ENCODE results near the gene STRN4. TPM values are rescaled to one million over a fixed set of nuclear protein-coding genes. Genes with fewer than 3 reads are reported as not detected.

Gene STRN4
- total and polyA plus RNA-seq, 9 of the 15 experiments (the other 6 are each of a cell fraction or from before 2014, with no cell fraction given) = 0.62 to 83.7 (median 36.9) TPM

DNA sequence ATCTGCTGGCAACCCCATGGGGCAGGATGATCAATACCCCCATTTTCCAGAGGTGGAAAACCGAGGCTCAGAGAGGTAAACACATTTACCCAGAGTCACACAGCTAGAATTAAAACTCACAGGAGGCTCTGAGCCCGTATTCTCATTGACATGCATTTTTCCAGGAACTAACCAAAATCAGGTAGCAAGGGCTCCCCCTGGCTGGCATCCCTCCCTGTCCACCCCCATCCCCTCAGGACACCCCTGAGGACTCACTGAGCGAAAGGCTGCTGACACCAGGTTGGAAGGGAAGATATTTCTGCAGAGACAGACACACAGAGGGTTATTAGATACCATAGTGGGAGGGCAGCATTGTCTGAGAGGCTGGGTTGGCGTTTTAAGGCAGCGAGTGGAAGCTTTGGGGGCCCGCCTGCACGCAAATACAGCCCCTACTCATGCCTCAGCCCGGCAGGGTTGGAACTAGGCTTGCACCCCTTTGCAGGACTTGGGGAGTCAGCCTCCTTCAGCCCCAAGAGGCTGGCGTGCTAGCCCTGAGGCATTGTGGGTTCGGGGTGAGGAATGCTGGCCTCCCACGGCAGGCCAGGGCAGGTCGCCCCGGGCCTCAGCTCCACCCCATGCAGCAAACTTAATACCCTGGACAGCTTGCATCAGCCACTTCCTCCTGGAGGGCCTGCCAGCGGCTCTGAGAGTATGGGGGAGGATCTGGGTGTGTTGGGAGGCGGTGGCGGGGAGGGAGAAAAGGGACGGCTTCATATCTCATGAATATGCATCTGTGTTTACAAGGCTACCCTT is 38.2 kb upstream of the STRN4 start (continued):
- TF ChIP-seq UBTF (IDR thresholded peaks at IDR 0.05; ENCODE audit: borderline replicate concordance in 1 of 2, low read depth in 2 of 2, low read length in 2 of 2) (peak; percentile 71 to 82; a peak in 2 of 4 replicates), ARID1B (IDR thresholded peaks at IDR 0.05) (peak; percentile 66; the same call in 1 of the 2 replicates), ZNF146 (CRISPR knock-in tag; IDR thresholded peaks at IDR 0.05; ENCODE audit: unreplicated experiment) (no peak), E2F3 (CRISPR knock-in tag; IDR thresholded peaks at IDR 0.05) (peak; percentile 27; the same call in 1 of the 2 replicates), NBN (IDR thresholded peaks at IDR 0.05; ENCODE audit: low read depth) (no peak), TARDBP (IDR thresholded peaks at IDR 0.05) (peak; percentile 88), SMARCA5 (IDR thresholded peaks at IDR 0.05) (peak; percentile 78; the same call in 1 of the 2 replicates), ZBED1 (IDR thresholded peaks at IDR 0.05) (0 out of 2 replicates have a peak, but pooled peaks have one; percentile 30), JUN (IDR thresholded peaks at IDR 0.05; ENCODE audit: borderline replicate concordance, low read depth, low read length) (peak; percentile 78), JUN (CRISPR knock-in tag; IDR thresholded peaks at IDR 0.05; ENCODE audit: borderline replicate concordance) (no peak), AFF1 (IDR thresholded peaks at IDR 0.05; ENCODE audit: low read depth in 1 of 2, partially characterized antibody in 2 of 2) (peak; percentile 43 to 70)
- TF ChIP-seq, protein P1, sequence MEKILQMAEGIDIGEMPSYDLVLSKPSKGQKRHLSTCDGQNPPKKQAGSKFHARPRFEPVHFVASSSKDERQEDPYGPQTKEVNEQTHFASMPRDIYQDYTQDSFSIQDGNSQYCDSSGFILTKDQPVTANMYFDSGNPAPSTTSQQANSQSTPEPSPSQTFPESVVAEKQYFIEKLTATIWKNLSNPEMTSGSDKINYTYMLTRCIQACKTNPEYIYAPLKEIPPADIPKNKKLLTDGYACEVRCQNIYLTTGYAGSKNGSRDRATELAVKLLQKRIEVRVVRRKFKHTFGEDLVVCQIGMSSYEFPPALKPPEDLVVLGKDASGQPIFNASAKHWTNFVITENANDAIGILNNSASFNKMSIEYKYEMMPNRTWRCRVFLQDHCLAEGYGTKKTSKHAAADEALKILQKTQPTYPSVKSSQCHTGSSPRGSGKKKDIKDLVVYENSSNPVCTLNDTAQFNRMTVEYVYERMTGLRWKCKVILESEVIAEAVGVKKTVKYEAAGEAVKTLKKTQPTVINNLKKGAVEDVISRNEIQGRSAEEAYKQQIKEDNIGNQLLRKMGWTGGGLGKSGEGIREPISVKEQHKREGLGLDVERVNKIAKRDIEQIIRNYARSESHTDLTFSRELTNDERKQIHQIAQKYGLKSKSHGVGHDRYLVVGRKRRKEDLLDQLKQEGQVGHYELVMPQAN (IDR thresholded peaks at IDR 0.05; ENCODE audit: borderline replicate concordance) = peak; percentile 51; the same call in 1 of the 2 replicates
- TF ChIP-seq, protein P2, sequence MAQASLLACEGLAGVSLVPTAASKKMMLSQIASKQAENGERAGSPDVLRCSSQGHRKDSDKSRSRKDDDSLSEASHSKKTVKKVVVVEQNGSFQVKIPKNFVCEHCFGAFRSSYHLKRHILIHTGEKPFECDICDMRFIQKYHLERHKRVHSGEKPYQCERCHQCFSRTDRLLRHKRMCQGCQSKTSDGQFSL (CRISPR knock-in tag; IDR thresholded peaks at IDR 0.05) = 0 out of 2 replicates have a peak, but pooled peaks have one; percentile 69
- TF ChIP-seq, protein P2 (tag; IDR thresholded peaks at IDR 0.05) = no peak
- TF ChIP-seq, protein P3, sequence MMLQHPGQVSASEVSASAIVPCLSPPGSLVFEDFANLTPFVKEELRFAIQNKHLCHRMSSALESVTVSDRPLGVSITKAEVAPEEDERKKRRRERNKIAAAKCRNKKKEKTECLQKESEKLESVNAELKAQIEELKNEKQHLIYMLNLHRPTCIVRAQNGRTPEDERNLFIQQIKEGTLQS (IDR thresholded peaks at IDR 0.05) = peak; percentile 99
- TF ChIP-seq, protein P3 (CRISPR knock-in tag; conservative IDR thresholded peaks at IDR 0.05) = no peak
